Lower lobe of right lung (tissue), 2 donors: ENCODE results near the gene SMG6. TPM values are rescaled to one million over a fixed set of nuclear protein-coding genes. Genes with fewer than 3 reads are reported as not detected.

ENCODE experiments used
- ATAC-seq, 2 donors: fragments of 200-7000 bp; cut with Tn5 transposase; one replicate each; pipeline ENCODE4 v1.9.1; 2020 to 2022; ENCODE audit warnings: mild to moderate bottlenecking in 2 of 2, moderate library complexity in 2 of 2
- DNase-seq: peaks from one replicate; pipeline ENCODE4 v3.0.0-alpha.2; 2020
- H3K27ac ChIP-seq: fragments of 200-600 bp; one replicate; pipeline ENCODE4 v1.8.0; 2022
- H3K27me3 ChIP-seq: fragments of 200-600 bp; one replicate; pipeline ENCODE4 v1.8.0; 2022; ENCODE audit warnings: low read depth
- H3K36me3 ChIP-seq: fragments of 200-600 bp; one replicate; pipeline ENCODE4 v1.8.0; 2022; ENCODE audit warnings: mild to moderate bottlenecking
- H3K4me1 ChIP-seq: fragments of 200-600 bp; one replicate; pipeline ENCODE4 v1.8.0; 2022
- H3K4me3 ChIP-seq: fragments of 200-600 bp; one replicate; pipeline ENCODE4 v1.8.0; 2022; ENCODE audit warnings: mild to moderate bottlenecking
- H3K9me3 ChIP-seq: fragments of 200-600 bp; one replicate; pipeline ENCODE4 v1.8.0; 2022
- intact Hi-C: fragments of 100-400 bp; cut with DNase I; formaldehyde crosslinking; loops from one replicate; pipeline ENCODE4 v1.11.0; 2022
- total RNA-seq: library from RNA; stranded (reverse); fragmentation: NEBNext Ultra II Directional; extraction: Animal tissue kit (Norgen Biotek cat#: 25700); gene quantifications from one replicate; pipeline ENCODE4 v1.2.1, GENCODE V29; 2021
- TF ChIP-seq, protein P1 (sequence below): fragments of 200-600 bp; IDR thresholded peaks from one replicate; pipeline ENCODE4 v1.8.0; 2022; ENCODE audit warnings: antibody characterized with exemption, mild to moderate bottlenecking
- donor health status: DM: no; HTN: yes; CAD: no; lungs with severe emphysema.

SMG6 gene
- total RNA-seq, 1 donor from 2014 or later, result 33.8 TPM

GRCh38 chr17:2092253-2092652, 211.3 kb downstream of the SMG6 start:
- H3K4me3 ChIP-seq, result no peak overlapping the region
- H3K9me3 ChIP-seq, result no peaks in the 10 kb centered on the region
- TF ChIP-seq, protein P1, sequence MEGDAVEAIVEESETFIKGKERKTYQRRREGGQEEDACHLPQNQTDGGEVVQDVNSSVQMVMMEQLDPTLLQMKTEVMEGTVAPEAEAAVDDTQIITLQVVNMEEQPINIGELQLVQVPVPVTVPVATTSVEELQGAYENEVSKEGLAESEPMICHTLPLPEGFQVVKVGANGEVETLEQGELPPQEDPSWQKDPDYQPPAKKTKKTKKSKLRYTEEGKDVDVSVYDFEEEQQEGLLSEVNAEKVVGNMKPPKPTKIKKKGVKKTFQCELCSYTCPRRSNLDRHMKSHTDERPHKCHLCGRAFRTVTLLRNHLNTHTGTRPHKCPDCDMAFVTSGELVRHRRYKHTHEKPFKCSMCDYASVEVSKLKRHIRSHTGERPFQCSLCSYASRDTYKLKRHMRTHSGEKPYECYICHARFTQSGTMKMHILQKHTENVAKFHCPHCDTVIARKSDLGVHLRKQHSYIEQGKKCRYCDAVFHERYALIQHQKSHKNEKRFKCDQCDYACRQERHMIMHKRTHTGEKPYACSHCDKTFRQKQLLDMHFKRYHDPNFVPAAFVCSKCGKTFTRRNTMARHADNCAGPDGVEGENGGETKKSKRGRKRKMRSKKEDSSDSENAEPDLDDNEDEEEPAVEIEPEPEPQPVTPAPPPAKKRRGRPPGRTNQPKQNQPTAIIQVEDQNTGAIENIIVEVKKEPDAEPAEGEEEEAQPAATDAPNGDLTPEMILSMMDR, result no peak
- no peaks in the 10 kb centered on the region for H3K36me3 ChIP-seq
- intact Hi-C loops, result no loop called here
- H3K27me3 ChIP-seq, result no peaks in the 10 kb centered on the region
- ATAC-seq (no peak), DNase-seq (no peak)
- H3K4me1 ChIP-seq, result peaks cover 78% of the 10 kb centered on the region
- H3K27ac ChIP-seq, result peak overlapping the region; percentile 39

GRCh38 chr17:2090804-2091534, 212.6 kb downstream of the SMG6 start:
- H3K27ac ChIP-seq, result peak overlapping the region; percentile 76
- TF ChIP-seq, protein P1, result peak; percentile 27
- DNase-seq (no peak), ATAC-seq (no peak)
- intact Hi-C loops, result no loop called here
- H3K27me3 ChIP-seq, result no peaks in the 10 kb centered on the region
- H3K4me1 ChIP-seq, result peaks cover 91% of the 10 kb centered on the region
- no peaks in the 10 kb centered on the region for H3K9me3 ChIP-seq
- H3K36me3 ChIP-seq, result no peaks in the 10 kb centered on the region
- H3K4me3 ChIP-seq, result no peak overlapping the region

DNA sequence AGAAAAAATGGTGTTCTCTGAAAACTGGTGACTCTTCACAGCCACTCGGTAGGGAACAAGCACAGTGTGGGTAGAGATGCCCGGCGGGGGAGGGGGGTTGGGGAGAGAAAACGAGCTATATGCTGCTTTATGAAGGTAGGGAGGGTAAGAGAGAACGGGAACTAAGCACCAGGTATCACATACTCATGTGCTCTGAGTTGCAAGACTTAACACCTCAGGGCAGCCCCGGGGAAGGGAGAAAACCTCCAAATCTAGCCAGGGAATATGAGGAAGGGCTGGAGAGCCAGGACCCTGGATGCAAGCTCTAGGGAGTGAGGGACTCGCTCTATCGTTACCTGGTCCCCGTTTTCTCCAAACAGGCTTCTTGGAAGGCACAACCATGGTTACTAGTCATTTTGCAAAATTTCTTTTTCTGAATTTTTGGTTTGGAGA, 213.4 kb downstream of the SMG6 start:
- intact Hi-C loops, result no loop called here
- no peak for DNase-seq
- peak overlapping the region; percentile 45 for H3K4me3 ChIP-seq
- H3K27ac ChIP-seq, result peak overlapping the region; percentile 76
- H3K9me3 ChIP-seq, result no peaks in the 10 kb centered on the region
- peaks cover 96% of the 10 kb centered on the region for H3K4me1 ChIP-seq
- H3K27me3 ChIP-seq, result no peaks in the 10 kb centered on the region
- H3K36me3 ChIP-seq, result no peaks in the 10 kb centered on the region
- no peak for ATAC-seq
- TF ChIP-seq, protein P1, result no peak

DNA sequence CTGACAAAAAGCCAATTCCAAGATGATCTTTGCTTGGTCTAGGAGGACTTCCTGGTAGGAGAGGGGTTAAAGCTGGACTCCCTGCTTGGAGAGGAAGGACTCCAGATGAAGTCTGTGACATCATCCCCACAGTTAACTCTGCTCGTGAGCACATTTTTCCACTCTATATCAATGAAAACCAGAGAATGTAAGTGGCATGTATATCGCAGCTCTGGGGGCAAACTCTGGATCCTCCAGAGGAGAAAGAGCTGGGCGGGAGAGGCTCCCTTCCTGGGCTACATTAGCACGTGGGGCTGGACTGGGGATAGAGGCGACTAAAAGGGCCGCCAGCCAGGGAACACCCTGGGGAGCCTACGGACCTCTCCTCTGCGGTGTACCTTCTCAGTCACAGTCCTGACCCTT, 214.6 kb downstream of the SMG6 start:
- H3K9me3 ChIP-seq, result no peaks in the 10 kb centered on the region
- H3K27ac ChIP-seq, result peak overlapping the region; percentile 76
- DNase-seq (no peak), ATAC-seq (no peak)
- intact Hi-C loops, result no loop called here
- peak overlapping the region; percentile 45 for H3K4me3 ChIP-seq
- no peaks in the 10 kb centered on the region for H3K27me3 ChIP-seq
- TF ChIP-seq, protein P1, result no peak
- no peaks in the 10 kb centered on the region for H3K36me3 ChIP-seq
- H3K4me1 ChIP-seq, result peaks cover 96% of the 10 kb centered on the region

GRCh38 chr17:2087597-2088211, 215.9 kb downstream of the SMG6 start:
- no peaks in the 10 kb centered on the region for H3K36me3 ChIP-seq
- ATAC-seq (peak; percentile 39 to 58), DNase-seq (peak; percentile 76)
- TF ChIP-seq, protein P1, result no peak
- no peaks in the 10 kb centered on the region for H3K9me3 ChIP-seq
- no peaks in the 10 kb centered on the region for H3K27me3 ChIP-seq
- H3K4me1 ChIP-seq, result peaks cover 99% of the 10 kb centered on the region
- no peak overlapping the region for H3K4me3 ChIP-seq
- H3K27ac ChIP-seq, result peak overlapping the region; percentile 44
- intact Hi-C loops, result no loop called here
